Measurements from ENCODE around the gene MOCS1.
A peak's percentile ranks its signal among the peaks of the same experiment; 100 is the strongest.

The MOCS1 gene

GRCh38 chr6:39870950-39871349, 63.3 kb downstream of the MOCS1 start:
- no peak for DNase-seq (ENCODE audit: low spot score)
- in situ Hi-C loops (cut with MboI; ENCODE audit: low pct_unique_long_range_greater_than_20kb, low sequenced_read_pairs, unreplicated experiment), result no loop called here
- TF ChIP-seq CTCF (IDR thresholded peaks at IDR 0.05; ENCODE audit: extremely low read depth, insufficient read depth, missing control alignments), result peak; percentile 14

GRCh38 chr6:39867592-39867991, 66.7 kb downstream of the MOCS1 start:
- in situ Hi-C loops (cut with MboI; ENCODE audit: low pct_unique_long_range_greater_than_20kb, low sequenced_read_pairs, unreplicated experiment), result no loop called here
- DNase-seq (ENCODE audit: low spot score), result no peak
- TF ChIP-seq CTCF (IDR thresholded peaks at IDR 0.05; ENCODE audit: extremely low read depth, insufficient read depth, missing control alignments), result no peak

GRCh38 chr6:39865011-39865888, 69.0 kb downstream of the MOCS1 start:
- in situ Hi-C loops (cut with MboI; ENCODE audit: low pct_unique_long_range_greater_than_20kb, low sequenced_read_pairs, unreplicated experiment), result no loop called here
- peak; percentile 80 for TF ChIP-seq CTCF (IDR thresholded peaks at IDR 0.05; ENCODE audit: extremely low read depth, insufficient read depth, missing control alignments)

GRCh38 chr6:39861663-39862062, 72.6 kb downstream of the MOCS1 start:
- no peak for TF ChIP-seq CTCF (IDR thresholded peaks at IDR 0.05; ENCODE audit: extremely low read depth, insufficient read depth, missing control alignments)
- in situ Hi-C loops (cut with MboI; ENCODE audit: low pct_unique_long_range_greater_than_20kb, low sequenced_read_pairs, unreplicated experiment), result no loop called here
- no peak for DNase-seq (ENCODE audit: low spot score)

More at GRCh38 chr6:39865011-39865888, 69.0 kb downstream of the MOCS1 start:
- peak; percentile 69 for DNase-seq (ENCODE audit: low spot score)

GRCh38 chr6:39859025-39859424, 75.2 kb downstream of the MOCS1 start:
- TF ChIP-seq CTCF (IDR thresholded peaks at IDR 0.05; ENCODE audit: extremely low read depth, insufficient read depth, missing control alignments), result no peak
- in situ Hi-C loops (cut with MboI; ENCODE audit: low pct_unique_long_range_greater_than_20kb, low sequenced_read_pairs, unreplicated experiment), result no loop called here
- DNase-seq (ENCODE audit: low spot score), result no peak

- no peak for DNase-seq (ENCODE audit: low spot score)
- in situ Hi-C loops (cut with MboI; ENCODE audit: low pct_unique_long_range_greater_than_20kb, low sequenced_read_pairs, unreplicated experiment), result no loop called here
- TF ChIP-seq CTCF (IDR thresholded peaks at IDR 0.05; ENCODE audit: extremely low read depth, insufficient read depth, missing control alignments), result no peak
Observed at GRCh38 chr6:39855356-39855995, 78.8 kb downstream of the MOCS1 start.

Data from GM13977 (cell line).